IMR-90 (cell line): Measurements from ENCODE around the gene ARHGAP8. TPM values are rescaled to one million over a fixed set of nuclear protein-coding genes. Genes with fewer than 3 reads are reported as not detected.

Source experiments
- polyA plus RNA-seq, 3 experiments: library from polyadenylated mRNA; depleted of rRNA; stranded (reverse); fragments of >200 nt; gene quantifications; 2 replicates each; pipeline ENCODE4 v1.2.3, GENCODE V29; 2012; ENCODE audit warnings: low replicate concordance in 1 of 3
- total RNA-seq: library from RNA; depleted of rRNA; stranded (reverse); fragments of >200 nt; gene quantifications from 2 replicates; pipeline ENCODE4 v1.2.3, GENCODE V29; 2012; rRNA removed

ARHGAP8 gene
- total and polyA plus RNA-seq, 2 of the 4 experiments (the other 2 are of a cell fraction) = 0.18 to 0.21 TPM

Other genes with a start within 250 kb of the ARHGAP8 start
- 7.5 and 8.1 TPM in 2 replicates for gene PRR5, start 50.4 kb upstream of the ARHGAP8 start, total RNA-seq
- 23.1 and 24.3 TPM in 2 replicates for gene PRR5, start 50.4 kb upstream of the ARHGAP8 start, polyA plus RNA-seq (2012; rRNA removed)